Liver (tissue), 3 donors: Measurements from ENCODE around the gene TUFM.

Experiments
- CTCF ChIP-seq: fragments of 150-350 bp; IDR thresholded peaks from 2 replicates; pipeline ENCODE4 v1.5.1; 2017; ENCODE audit warnings: improper control_type of control experiment, low read depth, low read length; ENCODE audit not compliant: missing input control
- FOXA1 ChIP-seq: IDR thresholded peaks from 2 replicates; pipeline ENCODE4 v1.6.1; 2016; ENCODE audit warnings: antibody characterized with exemption
- GABPA ChIP-seq, 2 donors: IDR thresholded peaks in 1 of 2; conservative IDR thresholded peaks in 1 of 2; 2 replicates each; pipeline ENCODE4 v1.6.1; 2016; ENCODE audit warnings: antibody characterized with exemption in 2 of 2, mild to moderate bottlenecking in 1 of 2, moderate library complexity in 1 of 2
- HNF4G ChIP-seq: IDR thresholded peaks from 2 replicates; pipeline ENCODE4 v1.6.1; 2016; ENCODE audit warnings: antibody characterized with exemption
- JUND ChIP-seq, 2 donors: IDR thresholded peaks; 2 replicates each; pipeline ENCODE4 v1.6.1; 2016; ENCODE audit warnings: antibody characterized with exemption in 2 of 2
- MAX ChIP-seq: IDR thresholded peaks from 2 replicates; pipeline ENCODE4 v1.6.1; 2016; ENCODE audit warnings: antibody characterized with exemption
- RAD21 ChIP-seq, 2 donors: IDR thresholded peaks; 2 replicates each; pipeline ENCODE4 v1.6.1; 2016; ENCODE audit warnings: antibody characterized with exemption in 2 of 2, mild to moderate bottlenecking in 2 of 2
- REST ChIP-seq: IDR thresholded peaks from 2 replicates; pipeline ENCODE4 v1.6.1; 2016; ENCODE audit warnings: antibody characterized with exemption, mild to moderate bottlenecking
- donor health status: healthy.
- donor health status: healthy.

GRCh38 chr16:28823291-28823872, 22.8 kb downstream of the TUFM start:
- TF ChIP-seq GABPA (IDR thresholded peaks at IDR 0.05 in 1 of 2, conservative IDR thresholded peaks at IDR 0.05 in 1 of 2): no peak
- TF ChIP-seq CTCF: no peak
- no peak for TF ChIP-seq HNF4G
- TF ChIP-seq FOXA1: no peak
- no peak for TF ChIP-seq MAX
- no peak for TF ChIP-seq RAD21 (IDR thresholded peaks at IDR 0.05)
- no peak for TF ChIP-seq REST
- TF ChIP-seq JUND (IDR thresholded peaks at IDR 0.05): no peak
